WTC11 (cell line): ENCODE data around the gene FILIP1L. TPM values are rescaled to one million over a fixed set of nuclear protein-coding genes. Genes with fewer than 3 reads are reported as not detected.

Experiments used
- ATAC-seq: fragments of 200-7000 bp; cut with Tn5 transposase; 2 replicates; pipeline ENCODE4 v1.10.0; 2021; ENCODE audit warnings: mild to moderate bottlenecking, moderate library complexity
- CTCF ChIA-PET: fragments of 300-600 bp; sonication (Branson Sonifier 250); formaldehyde crosslinking; loops from one replicate; lab custom pipeline; 2021; ENCODE audit warnings: antibody characterized with exemption; lab: Charles Lee
- POLR2A ChIA-PET: fragments of 350-600 bp; sonication (Branson Sonifier 250); formaldehyde crosslinking; loops from one replicate; lab custom pipeline; 2021; ENCODE audit warnings: antibody characterized with exemption; lab: Charles Lee
- DNase-seq: peaks from one replicate; pipeline ENCODE4 v3.0.0; 2021; ENCODE audit warnings: low spot score
- H3K27ac Mint-ChIP-seq: 2 replicates; pipeline ENCODE4 v1.8.0; 2021; ENCODE audit warnings: mixed read lengths
- H3K27me3 Mint-ChIP-seq: 2 replicates; pipeline ENCODE4 v1.8.0; 2021; ENCODE audit warnings: low read depth, mild to moderate bottlenecking, moderate library complexity, mixed read lengths
- H3K36me3 Mint-ChIP-seq: 2 replicates; pipeline ENCODE4 v1.8.0; 2021; ENCODE audit warnings: mixed read lengths
- H3K4me1 Mint-ChIP-seq: 2 replicates; pipeline ENCODE4 v1.8.0; 2022; ENCODE audit warnings: mixed read lengths
- H3K4me3 Mint-ChIP-seq: 2 replicates; pipeline ENCODE4 v1.8.0; 2021; ENCODE audit warnings: mild to moderate bottlenecking, moderate library complexity, mixed read lengths
- H3K9me3 Mint-ChIP-seq: 2 replicates; pipeline ENCODE4 v1.8.0; 2021; ENCODE audit warnings: mixed read lengths
- AFF4 ChIP-seq: sonication (generic); formaldehyde crosslinking; IDR thresholded peaks from 2 replicates; pipeline ENCODE4 v1.8.1; 2023; ENCODE audit warnings: mild to moderate bottlenecking, missing genetic modification reagents, borderline replicate concordance
- ARID4B ChIP-seq: sonication (generic); formaldehyde crosslinking; IDR thresholded peaks from 2 replicates; pipeline ENCODE4 v1.8.0; 2023; ENCODE audit warnings: missing genetic modification reagents, mild to moderate bottlenecking, borderline replicate concordance
- ATF1 ChIP-seq: sonication (generic); formaldehyde crosslinking; IDR thresholded peaks from 2 replicates; pipeline ENCODE4 v1.8.1; 2023; ENCODE audit warnings: mild to moderate bottlenecking, moderate library complexity, missing genetic modification reagents
- CDX4 ChIP-seq: fragments of 250-450 bp; sonication (Bioruptor Pico); IDR thresholded peaks from 2 replicates; pipeline ENCODE4 v1.9.0; 2021; ENCODE audit warnings: moderate library complexity, mild to moderate bottlenecking, inconsistent platforms, borderline replicate concordance
- E2F1 ChIP-seq: sonication (generic); formaldehyde crosslinking; IDR thresholded peaks from 2 replicates; pipeline ENCODE4 v1.8.0; 2022; ENCODE audit warnings: mild to moderate bottlenecking, missing genetic modification reagents
- EMX1 ChIP-seq: fragments of 250-450 bp; sonication (Bioruptor Pico); IDR thresholded peaks from 2 replicates; pipeline ENCODE4 v1.8.0; 2021; ENCODE audit warnings: mild to moderate bottlenecking
- ERG ChIP-seq: fragments of 250-450 bp; sonication (Bioruptor Pico); IDR thresholded peaks from 2 replicates; pipeline ENCODE4 v1.8.0; 2021; ENCODE audit warnings: mild to moderate bottlenecking
- FOXJ3 ChIP-seq: sonication (generic); formaldehyde crosslinking; IDR thresholded peaks from 2 replicates; pipeline ENCODE4 v1.9.0; 2021; ENCODE audit warnings: missing genetic modification reagents, mild to moderate bottlenecking, borderline replicate concordance
- FOXP1 ChIP-seq: sonication (generic); formaldehyde crosslinking; IDR thresholded peaks from 2 replicates; pipeline ENCODE4 v1.8.0; 2022; ENCODE audit warnings: missing genetic modification reagents, mild to moderate bottlenecking, moderate library complexity, borderline replicate concordance
- IRF1 ChIP-seq: sonication (generic); formaldehyde crosslinking; IDR thresholded peaks from 2 replicates; pipeline ENCODE4 v1.8.0; 2023; ENCODE audit warnings: missing genetic modification reagents
- MXD4 ChIP-seq: fragments of 250-450 bp; sonication (Bioruptor Pico); IDR thresholded peaks from 2 replicates; pipeline ENCODE4 v1.8.0; 2021; ENCODE audit warnings: mild to moderate bottlenecking, moderate library complexity, borderline replicate concordance
- MYBL2 ChIP-seq: sonication (generic); formaldehyde crosslinking; IDR thresholded peaks from 2 replicates; pipeline ENCODE4 v1.8.1; 2023; ENCODE audit warnings: mild to moderate bottlenecking, moderate library complexity, missing genetic modification reagents
- NR1H2 ChIP-seq: sonication (generic); formaldehyde crosslinking; IDR thresholded peaks from 2 replicates; pipeline ENCODE4 v1.9.0; 2021; ENCODE audit warnings: mild to moderate bottlenecking, moderate library complexity, missing genetic modification reagents
- PRRX2 ChIP-seq: fragments of 250-450 bp; sonication (Bioruptor Pico); IDR thresholded peaks from 2 replicates; pipeline ENCODE4 v1.8.0; 2021; ENCODE audit warnings: mild to moderate bottlenecking
- RORB ChIP-seq: fragments of 250-450 bp; sonication (Bioruptor Pico); IDR thresholded peaks from 2 replicates; pipeline ENCODE4 v1.9.0; 2021; ENCODE audit warnings: mild to moderate bottlenecking
- TEAD1 ChIP-seq: sonication (generic); formaldehyde crosslinking; IDR thresholded peaks from 2 replicates; pipeline ENCODE4 v1.8.0; 2022; ENCODE audit warnings: mild to moderate bottlenecking, missing genetic modification reagents
- TP53 ChIP-seq: sonication (generic); formaldehyde crosslinking; IDR thresholded peaks from 2 replicates; pipeline ENCODE4 v1.8.1; 2023; ENCODE audit warnings: mild to moderate bottlenecking, missing genetic modification reagents
- ZNF232 ChIP-seq: sonication (generic); formaldehyde crosslinking; IDR thresholded peaks from 2 replicates; pipeline ENCODE4 v1.8.0; 2022; ENCODE audit warnings: mild to moderate bottlenecking, missing genetic modification reagents
- ZNF263 ChIP-seq: sonication (generic); formaldehyde crosslinking; IDR thresholded peaks from 2 replicates; pipeline ENCODE4 v1.8.1; 2022; ENCODE audit warnings: low read depth, mild to moderate bottlenecking, moderate library complexity, missing genetic modification reagents
- ZNF423 ChIP-seq: fragments of 250-450 bp; sonication (Bioruptor Pico); IDR thresholded peaks from 2 replicates; pipeline ENCODE4 v2.1.2; 2022; ENCODE audit warnings: mild to moderate bottlenecking, moderate library complexity
- total RNA-seq: library from RNA; stranded (reverse); gene quantifications from 3 replicates; pipeline ENCODE4 v1.2.3, GENCODE V29; 2021

Gene FILIP1L
- total RNA-seq, 1 experiment from 2014 or later, result 0.17 TPM

GRCh38 chr3:99997293-99997692 lies 117.0 kb downstream of the FILIP1L start:
- peaks cover 50% of the 10 kb centered on the region for H3K9me3 Mint-ChIP-seq
- no peak for TF ChIP-seq TEAD1 (CRISPR knock-in tag)
- no peak for TF ChIP-seq MXD4 (CRISPR knock-in tag)
- CTCF ChIA-PET, result no interaction called here

GRCh38 chr3:99990179-99990578 lies 124.1 kb downstream of the FILIP1L start:
- no peak overlapping the region for H3K27ac Mint-ChIP-seq
- ATAC-seq (no peak), DNase-seq (no peak)
- H3K36me3 Mint-ChIP-seq, result peaks cover 20% of the 10 kb centered on the region
- POLR2A ChIA-PET, result no interaction called here
- peaks cover 26% of the 10 kb centered on the region for H3K9me3 Mint-ChIP-seq
- H3K27me3 Mint-ChIP-seq, result no peaks in the 10 kb centered on the region
- CTCF ChIA-PET, result no interaction called here
- H3K4me3 Mint-ChIP-seq, result no peak overlapping the region
- TF ChIP-seq FOXP1 (no peak), EMX1 (CRISPR knock-in tag) (no peak), TP53 (CRISPR knock-in tag) (no peak)
- H3K4me1 Mint-ChIP-seq, result peaks cover 20% of the 10 kb centered on the region

More at GRCh38 chr3:99997293-99997692, 117.0 kb downstream of the FILIP1L start:
- ATAC-seq (no peak), DNase-seq (no peak)
- Mint-ChIP-seq H3K36me3 (peaks cover 33% of the 10 kb centered on the region), H3K4me3 (no peak overlapping the region), H3K27me3 (no peaks in the 10 kb centered on the region), H3K4me1 (peaks cover 14% of the 10 kb centered on the region), H3K27ac (no peak overlapping the region)
- POLR2A ChIA-PET, result no interaction called here

GRCh38 chr3:99984668-99985067 lies 129.6 kb downstream of the FILIP1L start:
- no peak for ATAC-seq
- ChIA-PET POLR2A (interaction anchor here (0.6 kb wide), 1 partner anchor 220 kb away, joined by 3 read pairs; no protein-coding TSS in a partner anchor), CTCF (no interaction called here)
- H3K9me3 Mint-ChIP-seq, result no peaks in the 10 kb centered on the region
- no peaks in the 10 kb centered on the region for H3K27me3 Mint-ChIP-seq
- no peaks in the 10 kb centered on the region for H3K36me3 Mint-ChIP-seq
- H3K4me1 Mint-ChIP-seq, result peaks cover 10% of the 10 kb centered on the region
- no peak overlapping the region for H3K4me3 Mint-ChIP-seq
- H3K27ac Mint-ChIP-seq, result no peak overlapping the region
- no peak for DNase-seq
- TF ChIP-seq CDX4 (CRISPR knock-in tag) (no peak), MYBL2 (CRISPR knock-in tag) (no peak), ZNF423 (CRISPR knock-in tag) (no peak), ZNF263 (CRISPR knock-in tag) (no peak), AFF4 (CRISPR knock-in tag) (no peak), FOXJ3 (no peak), NR1H2 (CRISPR knock-in tag) (no peak), ARID4B (no peak), IRF1 (CRISPR knock-in tag) (no peak), RORB (CRISPR knock-in tag) (no peak), ERG (no peak), PRRX2 (CRISPR knock-in tag) (no peak), FOXP1 (no peak), ZNF232 (CRISPR knock-in tag) (no peak), ATF1 (CRISPR knock-in tag) (no peak), E2F1 (no peak), MXD4 (CRISPR knock-in tag) (no peak)
